GM23248 (cell line): Measurements from ENCODE around the gene TMIE.

ENCODE experiments used
- EZH2 ChIP-seq: fragments of 200-600 bp; sonication (generic); IDR thresholded peaks from 2 replicates; pipeline ENCODE4 v1.6.1; 2018; ENCODE audit warnings: antibody characterized with exemption, mild to moderate bottlenecking; ENCODE audit not compliant: insufficient read depth, poor library complexity, severe bottlenecking
- EZH2phosphoT487 ChIP-seq: fragments of 200-600 bp; sonication (generic); IDR thresholded peaks from 2 replicates; pipeline ENCODE4 v1.6.1; 2018; ENCODE audit warnings: antibody characterized with exemption, moderate library complexity, mild to moderate bottlenecking, low read depth; ENCODE audit not compliant: insufficient read depth

DNA sequence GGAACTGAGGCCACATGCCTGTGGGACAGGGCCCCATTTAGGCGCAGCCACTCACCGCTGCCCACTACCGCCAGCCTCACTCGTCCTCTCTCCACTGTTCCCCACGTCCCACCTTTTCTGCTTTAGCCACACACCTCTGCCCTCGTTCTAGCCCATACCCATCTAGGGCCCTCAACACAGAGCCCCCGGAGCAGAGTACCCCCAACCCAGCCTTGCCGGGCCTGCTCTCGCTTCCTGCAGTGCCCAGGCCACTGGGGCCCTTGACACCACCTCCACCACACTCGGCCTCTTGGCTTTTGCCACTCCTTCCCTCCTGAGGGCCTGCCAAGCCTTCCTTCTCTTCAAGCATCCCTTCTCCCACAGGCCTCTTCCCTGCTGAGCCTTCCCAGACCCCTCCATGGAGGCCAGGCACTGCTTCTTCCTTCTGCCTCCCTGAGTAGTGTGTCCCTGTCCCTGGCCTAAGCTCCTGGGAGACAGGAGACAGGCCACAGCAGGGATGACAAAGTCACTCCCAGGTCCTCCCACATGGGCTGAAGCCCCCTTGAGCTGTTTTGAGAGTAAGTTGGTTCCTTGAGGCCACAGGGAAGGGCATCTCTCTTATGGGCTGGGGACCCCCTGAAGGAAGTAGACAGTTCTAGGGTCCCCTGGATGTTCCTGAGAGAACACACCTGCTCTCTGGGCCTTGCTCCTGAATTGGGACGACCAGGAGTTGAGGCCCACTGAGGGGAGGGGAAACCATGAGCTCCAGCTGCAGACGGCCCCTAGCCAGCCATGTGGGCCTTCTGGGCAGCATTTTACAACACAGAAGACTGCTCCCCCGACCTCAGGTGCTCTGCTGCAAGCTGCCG is 12.1 kb downstream of the TMIE start:
- no peak for TF ChIP-seq EZH2
- TF ChIP-seq EZH2phosphoT487: no peak
